Measurements from ENCODE around the gene PRRT1B.

Gene PRRT1B

GRCh38 chr9:131591845-131592208, 46.5 kb downstream of the PRRT1B start:
- H3K4me3 ChIP-seq (ENCODE audit: low read length), result no peak overlapping the region
- no peak for DNase-seq (ENCODE audit: low read depth)
- TF ChIP-seq CTCF (IDR thresholded peaks at IDR 0.05; ENCODE audit: insufficient read depth, low read depth, low read length, missing control alignments), result no peak

- no peak for DNase-seq (ENCODE audit: low read depth)
- H3K4me3 ChIP-seq (ENCODE audit: low read length), result no peak overlapping the region
- TF ChIP-seq CTCF (IDR thresholded peaks at IDR 0.05; ENCODE audit: insufficient read depth, low read depth, low read length, missing control alignments), result no peak
These were observed 47.9 kb downstream of the PRRT1B start for GRCh38 chr9:131593091-131593820.

GRCh38 chr9:131593936-131594665, 48.8 kb downstream of the PRRT1B start:
- H3K4me3 ChIP-seq (ENCODE audit: low read length), result no peak overlapping the region
- DNase-seq (ENCODE audit: low read depth), result no peak
- no peak for TF ChIP-seq CTCF (IDR thresholded peaks at IDR 0.05; ENCODE audit: insufficient read depth, low read depth, low read length, missing control alignments)

GRCh38 chr9:131594906-131595665, 49.8 kb downstream of the PRRT1B start:
- no peak for TF ChIP-seq CTCF (IDR thresholded peaks at IDR 0.05; ENCODE audit: insufficient read depth, low read depth, low read length, missing control alignments)

GRCh38 chr9:131595696-131596429, 50.5 kb downstream of the PRRT1B start:
- H3K4me3 ChIP-seq (ENCODE audit: low read length), result no peak overlapping the region
- no peak for TF ChIP-seq CTCF (IDR thresholded peaks at IDR 0.05; ENCODE audit: insufficient read depth, low read depth, low read length, missing control alignments)
- DNase-seq (ENCODE audit: low read depth), result no peak

More at GRCh38 chr9:131594906-131595665, 49.8 kb downstream of the PRRT1B start:
- DNase-seq (ENCODE audit: low read depth), result no peak
- H3K4me3 ChIP-seq (ENCODE audit: low read length), result no peak overlapping the region

GRCh38 chr9:131596430-131596743, 51.1 kb downstream of the PRRT1B start:
- no peak for DNase-seq (ENCODE audit: low read depth)
- no peak overlapping the region for H3K4me3 ChIP-seq (ENCODE audit: low read length)
- TF ChIP-seq CTCF (IDR thresholded peaks at IDR 0.05; ENCODE audit: insufficient read depth, low read depth, low read length, missing control alignments), result no peak
